ENCODE results near the gene PDC.

DNA sequence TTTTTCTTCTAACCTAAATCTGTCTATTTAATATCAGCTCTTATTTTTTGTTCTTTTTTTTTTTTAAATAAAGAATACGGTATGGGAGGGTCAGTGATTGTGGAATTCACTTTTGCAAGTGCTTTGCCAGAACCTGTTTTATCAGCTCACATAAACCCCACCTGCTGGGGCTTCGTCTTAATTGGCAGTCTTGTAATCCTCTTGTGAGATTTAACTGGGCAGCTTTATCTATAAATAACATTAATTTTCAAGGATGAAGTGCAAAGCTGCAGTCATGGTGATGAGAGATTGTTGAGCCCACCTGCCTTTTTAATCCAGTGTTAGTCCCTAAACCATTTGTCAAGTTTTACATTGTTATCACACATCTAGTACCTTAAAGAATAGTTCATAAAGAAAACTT lies 18.2 kb upstream of the PDC start:
- TF ChIP-seq, protein P1, sequence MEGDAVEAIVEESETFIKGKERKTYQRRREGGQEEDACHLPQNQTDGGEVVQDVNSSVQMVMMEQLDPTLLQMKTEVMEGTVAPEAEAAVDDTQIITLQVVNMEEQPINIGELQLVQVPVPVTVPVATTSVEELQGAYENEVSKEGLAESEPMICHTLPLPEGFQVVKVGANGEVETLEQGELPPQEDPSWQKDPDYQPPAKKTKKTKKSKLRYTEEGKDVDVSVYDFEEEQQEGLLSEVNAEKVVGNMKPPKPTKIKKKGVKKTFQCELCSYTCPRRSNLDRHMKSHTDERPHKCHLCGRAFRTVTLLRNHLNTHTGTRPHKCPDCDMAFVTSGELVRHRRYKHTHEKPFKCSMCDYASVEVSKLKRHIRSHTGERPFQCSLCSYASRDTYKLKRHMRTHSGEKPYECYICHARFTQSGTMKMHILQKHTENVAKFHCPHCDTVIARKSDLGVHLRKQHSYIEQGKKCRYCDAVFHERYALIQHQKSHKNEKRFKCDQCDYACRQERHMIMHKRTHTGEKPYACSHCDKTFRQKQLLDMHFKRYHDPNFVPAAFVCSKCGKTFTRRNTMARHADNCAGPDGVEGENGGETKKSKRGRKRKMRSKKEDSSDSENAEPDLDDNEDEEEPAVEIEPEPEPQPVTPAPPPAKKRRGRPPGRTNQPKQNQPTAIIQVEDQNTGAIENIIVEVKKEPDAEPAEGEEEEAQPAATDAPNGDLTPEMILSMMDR (IDR thresholded peaks at IDR 0.05; ENCODE audit: poor library complexity) = no peak
- TF ChIP-seq EZH2 (IDR thresholded peaks at IDR 0.05; ENCODE audit: borderline replicate concordance) = no peak
